PC-3 (cell line): ENCODE measurements around the gene SINHCAF. TPM values are rescaled to one million over a fixed set of nuclear protein-coding genes. Genes with fewer than 3 reads are reported as not detected.
A peak's percentile ranks its signal among the peaks of the same experiment; 100 is the strongest.

Experiments used
- ATAC-seq: fragments of 200-7000 bp; cut with Tn5 transposase; 2 replicates; pipeline ENCODE4 v1.9.1; 2020; ENCODE audit warnings: mild to moderate bottlenecking, moderate library complexity
- BruUV-seq: library from RNA; stranded (reverse); fragments of 400-500 nt; replicated peaks from 2 replicates; lab custom pipeline; 2021; lab: Mats Ljungman, UMichigan
- CTCF ChIA-PET: fragments of 300-600 bp; sonication (Branson Sonifier 250); formaldehyde crosslinking; loops from one replicate; lab custom pipeline; 2022; ENCODE audit warnings: antibody characterized with exemption; lab: Charles Lee
- POLR2A ChIA-PET: fragments of 300-600 bp; sonication (Branson Sonifier 250); formaldehyde crosslinking; loops from one replicate; lab custom pipeline; 2022; ENCODE audit warnings: antibody characterized with exemption; ENCODE audit not compliant: unreplicated experiment; lab: Charles Lee
- DNase-seq: peaks from one replicate; pipeline ENCODE4 v3.0.0-alpha.2; 2015
- H2AFZ ChIP-seq: fragments of 300-600 bp; sonication (generic); 2 replicates; pipeline ENCODE4 v1.6.0; 2016; ENCODE audit warnings: antibody characterized with exemption, low read length
- H3F3A ChIP-seq: fragments of 300-600 bp; sonication (generic); one replicate; pipeline ENCODE4 v1.6.0; 2017; ENCODE audit warnings: antibody characterized with exemption, low read length, control low read depth, mild to moderate bottlenecking; ENCODE audit not compliant: unreplicated experiment
- H3K27ac ChIP-seq: fragments of 300-600 bp; sonication (generic); 2 replicates; pipeline ENCODE4 v1.5.1; 2016; ENCODE audit warnings: mild to moderate bottlenecking, low read length
- H3K27me3 ChIP-seq: fragments of 300-600 bp; sonication (generic); 2 replicates; pipeline ENCODE4 v1.6.1; 2016; ENCODE audit warnings: low read length, mixed read lengths
- H3K36me3 ChIP-seq: fragments of 300-600 bp; sonication (generic); 2 replicates; pipeline ENCODE4 v1.6.1; 2016; ENCODE audit warnings: low read depth, mixed run types, low read length, mixed read lengths
- H3K4me1 ChIP-seq: fragments of 300-600 bp; sonication (generic); 2 replicates; pipeline ENCODE4 v1.5.1; 2016; ENCODE audit warnings: low read length; ENCODE audit not compliant: insufficient read depth
- H3K4me2 ChIP-seq: fragments of 300-600 bp; sonication (generic); 2 replicates; pipeline ENCODE4 v1.6.0; 2016; ENCODE audit warnings: low read length
- H3K4me3 ChIP-seq: fragments of 300-600 bp; sonication (generic); 2 replicates; pipeline ENCODE4 v1.5.1; 2016; ENCODE audit warnings: mild to moderate bottlenecking, low read length, mixed read lengths
- H3K79me2 ChIP-seq: fragments of 300-600 bp; sonication (generic); 2 replicates; pipeline ENCODE4 v1.6.1; 2017; ENCODE audit warnings: low read length, mixed read lengths
- H3K9ac ChIP-seq: fragments of 300-600 bp; sonication (generic); 2 replicates; pipeline ENCODE4 v1.6.0; 2016; ENCODE audit warnings: mild to moderate bottlenecking, low read length
- H3K9me2 ChIP-seq: fragments of 300-600 bp; sonication (generic); replicated peaks from 2 replicates; pipeline ENCODE4 v1.6.1; 2016; ENCODE audit warnings: mixed run types, low read length, mixed read lengths
- H3K9me3 ChIP-seq: fragments of 300-600 bp; sonication (generic); 2 replicates; pipeline ENCODE4 v1.6.1; 2016; ENCODE audit warnings: low read length, mixed read lengths
- H4K20me1 ChIP-seq: fragments of 300-600 bp; sonication (generic); 2 replicates; pipeline ENCODE4 v1.6.1; 2016; ENCODE audit warnings: low read length, mixed read lengths
- CTCF ChIP-seq: fragments of 300-600 bp; sonication (generic); conservative IDR thresholded peaks from 2 replicates; pipeline ENCODE4 v1.5.1; 2017; ENCODE audit warnings: antibody characterized with exemption, low read depth, mild to moderate bottlenecking, low read length
- EZH2 ChIP-seq: fragments of 300-600 bp; sonication (generic); IDR thresholded peaks from one replicate; pipeline ENCODE4 v1.6.1; 2017; ENCODE audit warnings: antibody characterized with exemption, mild to moderate bottlenecking, low read length; ENCODE audit not compliant: unreplicated experiment
- EZH2phosphoT487 ChIP-seq: fragments of 300-600 bp; sonication (generic); IDR thresholded peaks from 2 replicates; pipeline ENCODE4 v1.6.1; 2018; ENCODE audit warnings: mild to moderate bottlenecking, antibody characterized with exemption, low read length, borderline replicate concordance
- intact Hi-C: fragments of 100-400 bp; cut with micrococcal nuclease; formaldehyde crosslinking; loops from 2 replicates; pipeline ENCODE4 v1.9.0; 2023
- total RNA-seq: library from RNA; depleted of rRNA; stranded (reverse); fragments of >200 nt; gene quantifications from 2 replicates; pipeline ENCODE4 v1.2.3, GENCODE V29; 2014

The SINHCAF gene
- total RNA-seq, 1 experiment from 2014 or later = 32.0 TPM

GRCh38 chr12:31339831-31340622, 14.1 kb upstream of the SINHCAF start:
- H3K9ac ChIP-seq = no peak overlapping the region
- H3K4me2 ChIP-seq = no peak overlapping the region
- H3K4me3 ChIP-seq = no peak overlapping the region
- H3K36me3 ChIP-seq = no peaks in the 10 kb centered on the region
- no TSS peak for BruUV-seq
- H4K20me1 ChIP-seq = no peaks in the 10 kb centered on the region
- no peaks in the 10 kb centered on the region; the same call in 1 of the 2 replicates for H3K4me1 ChIP-seq
- ATAC-seq (no peak), DNase-seq (peak; percentile 56)
- no peak overlapping the region for H2AFZ ChIP-seq
- H3F3A ChIP-seq = no peaks in the 10 kb centered on the region
- ChIA-PET CTCF (no interaction called here), POLR2A (no interaction called here)
- TF ChIP-seq EZH2phosphoT487 = no peak
- TF ChIP-seq EZH2 = no peak
- no peak for TF ChIP-seq CTCF
- H3K9me3 ChIP-seq = no peaks in the 10 kb centered on the region
- no peak overlapping the region for H3K27ac ChIP-seq
- H3K27me3 ChIP-seq = no peaks in the 10 kb centered on the region
- intact Hi-C loops = no loop called here
- H3K9me2 ChIP-seq = no peaks in the 10 kb centered on the region
- no peaks in the 10 kb centered on the region for H3K79me2 ChIP-seq

- BruUV-seq = no TSS peak
Measured at GRCh38 chr12:31337952-31338351, 12.0 kb upstream of the SINHCAF start.

More at GRCh38 chr12:31337952-31338351, 12.0 kb upstream of the SINHCAF start:
- intact Hi-C loops = no loop called here
- no peak for ATAC-seq
- H3K4me1 ChIP-seq = no peaks in the 10 kb centered on the region; the same call in 1 of the 2 replicates
- TF ChIP-seq EZH2 (no peak), CTCF (no peak), EZH2phosphoT487 (no peak)
- no peaks in the 10 kb centered on the region for H3K36me3 ChIP-seq
- H2AFZ ChIP-seq = no peak overlapping the region
- no peaks in the 10 kb centered on the region for H3K27me3 ChIP-seq
- no peaks in the 10 kb centered on the region for H3K9me3 ChIP-seq
- H3K9me2 ChIP-seq = no peaks in the 10 kb centered on the region
- H3K4me3 ChIP-seq = no peak overlapping the region
- no peak overlapping the region for H3K4me2 ChIP-seq
- H3F3A ChIP-seq = no peaks in the 10 kb centered on the region
- no peak overlapping the region for H3K27ac ChIP-seq
- no peaks in the 10 kb centered on the region for H4K20me1 ChIP-seq
- no peak overlapping the region for H3K9ac ChIP-seq
- no peak for DNase-seq
- ChIA-PET POLR2A (no interaction called here), CTCF (no interaction called here)
- no peaks in the 10 kb centered on the region for H3K79me2 ChIP-seq
